Measurements from ENCODE around the gene UGT1A3. TPM values are rescaled to one million over a fixed set of nuclear protein-coding genes. Genes with fewer than 3 reads are reported as not detected.

The UGT1A3 gene
- total and polyA plus RNA-seq, 2 experiments from 2014 or later, result not detected

DNA sequence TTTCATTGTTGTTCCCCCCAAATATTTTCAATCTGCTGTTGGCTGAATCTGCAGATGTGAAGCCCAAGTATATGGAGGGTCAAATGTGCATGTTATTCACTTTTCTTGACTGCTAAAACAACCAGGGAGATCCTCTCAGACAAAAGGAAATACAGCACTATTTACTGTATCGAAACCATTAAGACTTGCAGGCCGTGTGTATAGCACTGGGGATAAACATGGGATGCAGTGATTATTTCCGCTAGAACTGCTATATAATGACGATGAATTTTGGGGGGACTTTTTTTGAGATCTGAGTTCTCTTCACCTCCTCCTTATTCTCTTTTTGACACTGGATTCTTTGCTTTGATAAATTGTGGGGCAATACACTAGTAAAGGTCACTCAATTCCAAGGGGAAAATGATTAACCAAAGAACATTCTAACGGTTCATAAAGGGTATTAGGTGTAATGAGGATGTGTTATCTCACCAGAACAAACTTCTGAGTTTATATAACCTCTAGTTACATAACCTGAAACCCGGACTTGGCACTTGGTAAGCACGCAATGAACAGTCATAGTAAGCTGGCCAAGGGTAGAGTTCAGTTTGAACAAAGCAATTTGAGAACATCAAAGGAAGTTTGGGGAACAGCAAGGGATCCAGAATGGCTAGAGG is 27.7 kb downstream of the UGT1A3 start:
- in situ Hi-C loops (cut with MboI), result no loop called here

DNA sequence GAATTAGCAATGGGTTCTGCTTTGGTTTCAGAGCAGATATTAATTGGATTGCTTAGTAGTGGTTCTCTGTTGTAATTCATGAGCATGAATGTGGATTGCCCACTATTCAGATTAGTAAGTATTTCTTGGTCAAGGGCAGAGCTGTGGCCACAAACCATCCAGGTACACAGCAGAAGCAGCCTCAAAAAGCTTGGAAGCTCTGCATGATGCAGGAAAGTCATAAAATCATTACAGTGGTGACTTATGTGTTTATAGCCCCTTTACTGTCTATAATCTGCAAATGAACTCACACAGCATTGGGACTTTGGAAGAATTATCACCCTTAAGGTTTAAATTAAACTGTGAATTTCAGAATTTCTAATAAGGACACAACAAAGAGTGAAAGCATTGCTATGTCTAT is 29.3 kb downstream of the UGT1A3 start:
- H3F3A ChIP-seq (ENCODE audit: insufficient read depth), result no peaks in the 10 kb centered on the region
- H4K20me1 ChIP-seq (ENCODE audit: insufficient read depth), result no peaks in the 10 kb centered on the region
- no peak overlapping the region for H3K4me2 ChIP-seq (ENCODE audit: unreplicated experiment)
- no peak for TF ChIP-seq EZH2 (IDR thresholded peaks at IDR 0.05; ENCODE audit: insufficient read depth, poor library complexity, severe bottlenecking)
- H3K79me2 ChIP-seq (ENCODE audit: insufficient read depth), result no peaks in the 10 kb centered on the region
- no peaks in the 10 kb centered on the region for H3K9me3 ChIP-seq (ENCODE audit: low read depth)
- no peak for DNase-seq
- in situ Hi-C loops (cut with MboI), result no loop called here
- no peak overlapping the region for H3K27ac ChIP-seq
- no peak overlapping the region for H3K9ac ChIP-seq
- no peak overlapping the region for H2AFZ ChIP-seq
- no peaks in the 10 kb centered on the region for H3K36me3 ChIP-seq (ENCODE audit: low read depth)
- 0 out of 2 replicates have a peak, but pooled peaks cover 4% of the 10 kb centered on the region for H3K27me3 ChIP-seq (replicated peaks; ENCODE audit: insufficient read depth)
- no peaks in the 10 kb centered on the region for H3K4me1 ChIP-seq (ENCODE audit: insufficient read depth)
- no peak overlapping the region for H3K4me3 ChIP-seq
- H3K9me2 ChIP-seq (ENCODE audit: insufficient read depth), result no peaks in the 10 kb centered on the region

More for the DNA sequence above, 27.7 kb downstream of the UGT1A3 start:
- H3K4me3 ChIP-seq, result no peak overlapping the region
- H3K9me2 ChIP-seq (ENCODE audit: insufficient read depth), result no peaks in the 10 kb centered on the region
- no peaks in the 10 kb centered on the region for H3F3A ChIP-seq (ENCODE audit: insufficient read depth)
- H2AFZ ChIP-seq, result no peak overlapping the region
- no peaks in the 10 kb centered on the region for H3K79me2 ChIP-seq (ENCODE audit: insufficient read depth)
- H3K9ac ChIP-seq, result no peak overlapping the region
- 0 out of 2 replicates have a peak, but pooled peaks cover 4% of the 10 kb centered on the region for H3K27me3 ChIP-seq (replicated peaks; ENCODE audit: insufficient read depth)
- no peak overlapping the region for H3K27ac ChIP-seq
- H3K4me2 ChIP-seq (ENCODE audit: unreplicated experiment), result no peak overlapping the region
- H3K4me1 ChIP-seq (ENCODE audit: insufficient read depth), result no peaks in the 10 kb centered on the region
- TF ChIP-seq EZH2phosphoT487 (IDR thresholded peaks at IDR 0.05; ENCODE audit: insufficient read depth, low read depth) (no peak), EZH2 (IDR thresholded peaks at IDR 0.05; ENCODE audit: insufficient read depth, poor library complexity, severe bottlenecking) (no peak)
- no peaks in the 10 kb centered on the region for H3K9me3 ChIP-seq (ENCODE audit: low read depth)
- H4K20me1 ChIP-seq (ENCODE audit: insufficient read depth), result no peaks in the 10 kb centered on the region
- 42 to 45% methylated on average over 7 of the region's 7 CpGs for WGBS, 2 experiments (ENCODE audit: low coverage in 1 of 2, low lambda C conversion rate in 2 of 2, missing lambda C conversion rate in 2 of 2)
- DNase-seq, result no peak
- H3K36me3 ChIP-seq (ENCODE audit: low read depth), result no peaks in the 10 kb centered on the region

DNA sequence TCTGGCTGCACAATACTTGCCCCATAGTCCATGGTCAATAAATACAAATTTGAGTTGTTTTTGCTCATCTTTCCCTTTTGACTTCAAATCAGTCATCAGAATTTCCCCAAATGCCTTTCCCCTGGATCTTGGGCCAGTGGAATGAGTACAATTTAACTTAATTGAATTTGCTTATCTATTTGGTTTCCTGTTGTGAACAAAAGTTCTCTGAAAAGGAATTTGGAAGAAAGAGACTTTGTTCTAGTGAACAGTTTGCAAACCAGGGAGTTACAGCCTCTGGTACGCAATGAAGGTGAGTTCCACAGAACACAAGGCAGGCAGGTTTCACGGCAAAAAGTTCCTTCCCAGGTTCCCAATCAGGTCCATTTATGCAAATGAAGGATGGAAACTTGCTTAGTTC is 30.0 kb downstream of the UGT1A3 start:
- Histone ChIP-seq H4K20me1 (ENCODE audit: insufficient read depth) (no peaks in the 10 kb centered on the region), H3K36me3 (ENCODE audit: low read depth) (no peaks in the 10 kb centered on the region), H3K9ac (no peak overlapping the region), H3K79me2 (ENCODE audit: insufficient read depth) (no peaks in the 10 kb centered on the region), H3K27me3 (replicated peaks; ENCODE audit: insufficient read depth) (0 out of 2 replicates have a peak, but pooled peaks cover 4% of the 10 kb centered on the region), H3K9me3 (ENCODE audit: low read depth) (no peaks in the 10 kb centered on the region), H3K4me2 (ENCODE audit: unreplicated experiment) (no peak overlapping the region), H3K4me3 (no peak overlapping the region), H3K27ac (no peak overlapping the region), H3K4me1 (ENCODE audit: insufficient read depth) (peaks cover 4% of the 10 kb centered on the region), H3K9me2 (ENCODE audit: insufficient read depth) (no peaks in the 10 kb centered on the region), H2AFZ (no peak overlapping the region), H3F3A (ENCODE audit: insufficient read depth) (peaks cover 4% of the 10 kb centered on the region; the same call in 1 of the 2 replicates)
- no peak for TF ChIP-seq EZH2 (IDR thresholded peaks at IDR 0.05; ENCODE audit: insufficient read depth, poor library complexity, severe bottlenecking)
- TF ChIP-seq EZH2phosphoT487 (IDR thresholded peaks at IDR 0.05; ENCODE audit: insufficient read depth, low read depth), result no peak
- 58 to 63% methylated on average over 2 of the region's 2 CpGs for WGBS, 2 experiments (ENCODE audit: low coverage in 1 of 2, low lambda C conversion rate in 2 of 2, missing lambda C conversion rate in 2 of 2)
- no peak for DNase-seq
- in situ Hi-C loops (cut with MboI), result no loop called here

DNA sequence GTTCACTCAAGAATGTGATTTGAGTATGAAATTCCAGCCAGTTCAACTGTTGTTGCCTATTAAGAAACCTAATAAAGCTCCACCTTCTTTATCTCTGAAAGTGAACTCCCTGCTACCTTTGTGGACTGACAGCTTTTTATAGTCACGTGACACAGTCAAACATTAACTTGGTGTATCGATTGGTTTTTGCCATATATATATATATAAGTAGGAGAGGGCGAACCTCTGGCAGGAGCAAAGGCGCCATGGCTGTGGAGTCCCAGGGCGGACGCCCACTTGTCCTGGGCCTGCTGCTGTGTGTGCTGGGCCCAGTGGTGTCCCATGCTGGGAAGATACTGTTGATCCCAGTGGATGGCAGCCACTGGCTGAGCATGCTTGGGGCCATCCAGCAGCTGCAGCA is 31.2 kb downstream of the UGT1A3 start, which contains the start of gene UGT1A1:
Gene UGT1A1, plus strand, starts transcription at position 228 of the 400 bp plus-strand sequence. Its CDS starts 18 bp downstream, at position 246.
- no peak within 1 kb of the TSS for H2AFZ ChIP-seq
- TF ChIP-seq EZH2phosphoT487 (IDR thresholded peaks at IDR 0.05; ENCODE audit: insufficient read depth, low read depth), result no peak
- no peak for TF ChIP-seq EZH2 (IDR thresholded peaks at IDR 0.05; ENCODE audit: insufficient read depth, poor library complexity, severe bottlenecking)
- no peaks in the 10 kb centered on the region for H4K20me1 ChIP-seq (ENCODE audit: insufficient read depth)
- H3F3A ChIP-seq (ENCODE audit: insufficient read depth), result peaks cover 12% of the 10 kb centered on the region; the same call in 1 of the 2 replicates
- no peak within 1 kb of the TSS for H3K4me3 ChIP-seq
- H3K9me3 ChIP-seq (ENCODE audit: low read depth), result no peaks in the 10 kb centered on the region
- no peak within 1 kb of the TSS for H3K4me2 ChIP-seq (ENCODE audit: unreplicated experiment)
- H3K9me2 ChIP-seq (ENCODE audit: insufficient read depth), result no peaks in the 10 kb centered on the region
- no peaks in the 10 kb centered on the region for H3K79me2 ChIP-seq (ENCODE audit: insufficient read depth)
- no peaks in the 10 kb centered on the region for H3K36me3 ChIP-seq (ENCODE audit: low read depth)
- H3K4me1 ChIP-seq (ENCODE audit: insufficient read depth), result peaks cover 15% of the 10 kb centered on the region
- in situ Hi-C loops (cut with MboI), result no loop called here
- 41 to 47% methylated on average over 6 of the region's 6 CpGs for whole genome bisulfite sequencing, 2 experiments (ENCODE audit: low coverage in 1 of 2, low lambda C conversion rate in 2 of 2, missing lambda C conversion rate in 2 of 2)
- no peak within 1 kb of the TSS for H3K27ac ChIP-seq
- no peak within 1 kb of the TSS for H3K9ac ChIP-seq
- DNase-seq, result no peak
- 0 out of 2 replicates have a peak, but pooled peaks cover 4% of the 10 kb centered on the region for H3K27me3 ChIP-seq (replicated peaks; ENCODE audit: insufficient read depth)
